GM21390 (cell line): ENCODE data around the gene TEX53.

ENCODE experiments used
- ATAC-seq: cut with Tn5 transposase; IDR thresholded peaks from one replicate; pipeline ENCODE4 v1.9.1; 2021; ENCODE audit not compliant: unreplicated experiment

Gene TEX53

DNA sequence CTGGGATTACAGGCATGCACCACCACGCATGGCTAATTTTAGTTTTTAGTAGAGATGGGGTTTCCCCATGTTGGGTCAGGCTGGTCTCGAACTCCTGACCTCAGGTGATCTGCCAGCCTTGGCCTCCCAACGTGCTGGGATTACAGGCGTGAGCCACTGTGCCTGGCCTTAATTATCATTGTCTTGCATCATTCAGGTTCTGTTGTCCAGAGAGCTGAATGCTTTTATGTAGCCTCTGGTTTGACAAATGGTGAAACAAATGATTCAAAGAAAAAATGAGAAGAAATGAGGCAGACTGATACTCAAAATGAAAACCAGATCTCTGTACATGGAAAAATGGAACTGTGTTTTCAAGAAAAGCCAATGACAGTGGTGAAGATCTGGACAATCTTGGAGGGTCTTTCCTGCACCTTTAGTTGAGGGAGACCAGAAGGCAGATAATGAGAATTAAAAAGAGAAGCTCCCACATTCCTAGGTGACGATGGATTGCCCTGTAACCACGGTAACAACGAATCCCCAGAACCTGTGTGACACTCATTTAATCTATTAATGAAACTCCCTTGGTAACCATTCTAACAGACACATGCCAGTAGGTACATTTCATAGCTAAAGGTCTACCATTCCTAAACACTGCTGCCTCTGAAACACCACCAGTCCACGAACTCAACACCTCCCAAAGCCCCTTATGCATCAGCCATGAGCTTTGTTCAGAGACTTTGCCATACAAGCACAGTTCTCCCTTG, 22.8 kb upstream of the TEX53 start:
- ATAC-seq = no peak

DNA sequence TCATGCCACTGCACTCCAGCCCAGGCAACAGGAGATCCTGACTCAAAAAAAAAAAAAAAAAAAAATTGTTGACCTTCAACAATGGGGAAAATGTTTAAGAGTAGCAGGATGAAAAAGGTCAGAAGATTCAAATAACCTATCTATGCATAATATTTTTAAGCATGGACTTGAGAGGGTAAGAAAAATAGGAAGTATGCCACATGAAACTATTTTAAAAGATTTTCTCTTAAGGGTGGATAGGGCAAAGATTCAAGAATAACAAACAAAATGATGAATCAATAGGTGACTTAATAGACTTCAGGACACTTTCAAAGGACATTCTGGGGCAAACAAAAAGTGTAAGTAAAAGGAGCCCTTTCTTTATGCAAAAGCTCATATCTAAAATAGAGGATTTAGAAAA, 21.2 kb upstream of the TEX53 start:
- ATAC-seq = no peak

DNA sequence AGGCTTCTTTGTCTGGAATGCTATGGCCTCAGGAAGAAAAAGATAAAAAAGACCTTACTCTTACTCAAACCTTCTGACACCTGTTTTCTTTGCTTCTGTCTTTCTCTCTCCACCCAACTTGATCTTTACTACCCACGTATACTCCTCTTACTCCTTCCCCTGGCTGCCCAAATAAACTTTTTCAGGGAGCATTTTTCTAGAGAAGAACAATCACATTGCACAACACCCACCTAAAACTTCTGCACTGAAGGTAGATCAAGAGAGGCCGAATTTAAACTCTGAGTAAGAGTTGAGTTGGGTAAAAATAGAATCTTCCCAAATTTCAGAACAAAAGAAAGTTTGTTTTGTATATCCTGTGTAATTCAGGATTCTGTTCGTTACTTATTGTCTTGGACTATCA, 20.5 kb upstream of the TEX53 start:
- no peak for ATAC-seq

DNA sequence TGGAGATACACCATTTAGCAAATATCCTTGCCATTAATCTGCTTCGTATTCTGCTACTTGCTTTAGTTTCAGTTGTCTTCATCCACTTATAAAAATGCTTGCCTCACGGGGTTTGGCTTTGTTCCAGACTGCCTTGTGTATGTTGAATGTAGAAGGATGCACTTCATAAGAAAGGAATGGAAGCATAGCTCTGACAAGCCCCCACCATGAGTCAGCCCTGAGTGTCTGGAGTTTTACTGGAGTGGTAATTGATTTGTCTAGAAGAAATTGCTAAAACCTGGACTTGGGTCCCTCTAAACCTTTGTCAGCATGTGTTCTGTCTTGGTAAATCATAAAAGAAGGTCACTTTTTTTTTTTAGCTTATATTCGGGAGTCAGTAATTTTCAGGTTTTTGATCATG, 19.8 kb upstream of the TEX53 start:
- no peak for ATAC-seq

DNA sequence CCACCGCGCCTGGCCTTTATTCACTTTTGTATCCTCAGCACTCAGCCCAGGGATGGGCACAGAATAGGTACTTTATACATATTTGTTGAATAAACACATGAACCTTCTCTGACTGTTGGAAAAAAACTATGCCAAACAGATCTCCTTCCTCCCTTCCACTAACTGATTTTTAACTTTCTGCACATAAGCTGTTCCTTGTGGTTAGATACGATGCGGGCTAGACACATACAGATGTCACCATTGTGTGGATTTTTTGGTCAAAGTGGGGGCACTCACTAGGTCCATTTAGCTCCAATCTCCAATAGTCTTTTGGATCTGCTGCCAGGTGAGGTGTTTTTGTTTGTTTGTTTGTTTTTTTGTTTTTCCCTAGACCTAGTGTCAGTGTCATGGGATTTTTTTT, 19.3 kb upstream of the TEX53 start:
- ATAC-seq = no peak

DNA sequence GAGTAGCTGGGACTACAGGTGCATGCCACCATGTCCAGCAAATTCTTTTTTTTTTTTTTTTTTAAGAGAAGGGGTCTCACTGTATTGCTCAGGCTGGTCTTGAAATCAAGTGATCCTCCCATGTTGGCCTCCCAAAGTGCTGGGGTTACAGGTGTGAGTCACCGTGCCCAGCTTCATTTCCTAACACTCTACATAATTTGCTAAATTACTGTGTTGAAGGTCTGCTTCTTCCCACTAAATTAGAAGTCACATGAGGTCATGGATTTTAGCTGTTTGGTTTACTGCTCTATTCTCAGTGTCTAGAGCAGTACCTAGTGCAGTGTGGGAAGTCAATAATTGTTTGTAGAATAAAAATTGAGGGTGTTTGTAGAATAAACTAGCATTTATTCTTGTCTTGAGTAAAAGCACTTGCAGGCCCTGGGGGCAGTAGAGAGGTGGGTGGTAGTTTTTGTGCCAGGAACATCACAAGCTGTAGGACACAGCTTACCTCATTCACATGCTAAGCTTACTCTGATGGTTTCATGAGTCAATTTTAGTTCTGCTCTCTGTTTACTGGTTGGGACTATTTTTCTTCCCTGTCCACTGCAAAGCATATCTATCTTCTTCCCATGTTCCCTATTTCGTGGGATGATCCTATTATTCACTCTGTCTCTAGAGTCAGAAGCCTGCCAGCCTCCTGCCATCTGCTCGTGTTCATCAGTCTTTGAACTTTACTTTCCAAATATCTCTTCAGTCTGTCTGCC, 17.4 kb upstream of the TEX53 start:
- ATAC-seq = no peak

DNA sequence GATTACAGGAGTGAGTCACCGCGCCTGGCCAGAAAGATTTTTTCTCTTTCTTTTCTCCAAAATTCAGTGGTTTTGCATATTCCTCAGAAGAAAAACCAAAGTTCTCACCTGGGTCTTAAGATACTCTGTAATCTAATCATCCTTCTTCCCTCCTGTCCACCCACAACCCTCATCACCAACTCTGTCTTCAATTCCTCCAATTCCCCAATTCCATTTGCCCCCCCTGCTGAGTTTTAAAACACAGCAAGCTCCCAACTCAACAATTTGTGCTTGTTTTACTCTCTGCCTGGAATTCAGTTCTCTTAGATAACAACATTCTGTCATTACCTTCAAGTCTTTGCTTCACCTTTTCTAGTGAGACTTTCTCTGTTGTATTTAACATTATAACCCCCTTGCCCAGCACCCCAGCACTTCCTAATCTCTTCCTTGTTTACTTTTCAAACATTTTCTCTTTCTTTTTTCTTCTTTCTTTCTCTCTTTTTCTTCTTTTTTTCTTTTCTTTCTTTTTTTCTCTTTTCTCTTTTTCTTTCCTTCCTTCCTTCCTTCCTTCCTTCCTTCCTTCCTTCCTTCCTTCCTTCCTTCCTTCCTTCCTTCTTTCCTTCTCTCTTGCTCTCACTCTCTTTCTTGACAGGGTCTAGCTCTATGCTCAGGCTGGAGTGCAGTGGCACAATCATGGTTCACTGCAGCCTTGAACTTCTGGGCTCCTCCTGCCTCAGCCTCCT, 16.6 kb upstream of the TEX53 start:
- ATAC-seq = no peak

DNA sequence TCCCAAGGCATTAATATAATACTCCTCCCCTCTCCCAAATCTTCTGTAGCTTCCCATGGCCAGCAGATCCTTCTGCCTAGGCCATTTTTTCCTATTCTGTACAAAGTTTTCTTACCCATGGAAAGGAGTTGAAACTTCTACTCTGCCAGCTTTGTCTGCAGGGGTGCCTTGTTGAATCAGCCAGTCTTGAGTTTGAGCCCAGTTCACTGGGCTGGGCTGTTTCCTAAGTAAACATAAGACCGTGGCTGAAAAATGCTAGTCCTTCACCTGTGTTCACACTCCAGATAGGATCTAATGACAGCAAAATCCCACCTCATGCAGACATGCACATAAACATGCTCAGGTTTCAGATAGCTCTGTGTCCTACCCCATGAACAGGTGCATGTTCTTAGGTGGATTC, 14.0 kb upstream of the TEX53 start:
- ATAC-seq = no peak

DNA sequence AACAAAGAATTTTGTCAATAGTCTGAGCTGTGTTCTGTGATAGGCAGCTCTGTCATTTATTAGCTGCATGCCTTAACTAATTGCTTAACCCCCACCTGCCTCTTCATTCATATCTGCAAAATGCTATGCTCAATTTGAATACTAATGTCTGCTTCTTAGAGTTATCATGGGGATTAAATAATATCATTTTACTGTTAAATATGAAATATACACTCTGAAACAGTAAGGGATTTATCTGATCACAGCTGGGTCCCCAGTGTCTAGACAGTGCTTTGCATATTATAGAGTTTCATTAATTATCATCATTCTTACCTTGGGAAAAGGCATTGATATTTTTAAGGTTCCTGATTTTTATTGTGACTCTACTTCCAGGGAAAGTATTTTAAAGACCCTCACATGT, 12.4 kb upstream of the TEX53 start:
- no peak for ATAC-seq

DNA sequence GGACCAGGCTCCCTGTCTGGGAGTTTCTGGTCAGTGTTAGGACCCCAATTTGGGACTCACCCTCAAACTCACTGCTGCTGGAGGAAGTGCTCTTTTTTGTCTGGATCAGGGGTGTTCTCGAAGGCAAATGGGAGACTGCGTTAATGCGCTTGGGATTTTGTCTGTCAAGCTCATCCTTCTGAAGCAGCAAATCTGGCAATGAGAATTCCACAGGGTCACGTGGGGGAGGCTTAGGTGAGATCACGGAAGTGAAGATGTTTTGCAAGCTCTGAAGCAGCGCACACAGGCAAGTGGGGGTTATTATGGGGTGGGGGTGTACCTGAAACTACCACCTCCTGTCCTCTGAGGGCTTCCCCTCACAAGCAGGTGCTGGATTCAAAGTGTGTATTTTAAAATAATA, 10.5 kb upstream of the TEX53 start:
- ATAC-seq = no peak

DNA sequence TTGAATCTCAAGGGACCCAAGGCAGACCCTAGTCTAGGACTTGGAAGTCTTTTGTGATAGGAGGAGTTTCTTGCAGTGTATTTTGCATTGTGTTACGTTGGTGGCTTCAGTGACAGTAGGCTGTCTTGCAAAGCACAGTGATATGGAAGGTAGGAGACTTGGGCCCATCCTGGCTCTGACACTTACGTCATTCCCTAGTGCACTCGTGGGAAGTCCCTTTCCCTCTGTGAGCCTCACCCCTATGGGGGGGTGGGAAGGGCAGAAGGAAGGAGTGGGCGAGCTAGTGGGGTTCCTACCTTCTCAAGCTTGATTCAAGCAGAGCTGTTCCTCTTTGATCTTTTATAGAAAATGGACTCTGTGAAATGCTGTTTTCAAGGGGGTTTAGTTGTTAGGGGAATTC, 9.2 kb upstream of the TEX53 start:
- ATAC-seq = no peak

DNA sequence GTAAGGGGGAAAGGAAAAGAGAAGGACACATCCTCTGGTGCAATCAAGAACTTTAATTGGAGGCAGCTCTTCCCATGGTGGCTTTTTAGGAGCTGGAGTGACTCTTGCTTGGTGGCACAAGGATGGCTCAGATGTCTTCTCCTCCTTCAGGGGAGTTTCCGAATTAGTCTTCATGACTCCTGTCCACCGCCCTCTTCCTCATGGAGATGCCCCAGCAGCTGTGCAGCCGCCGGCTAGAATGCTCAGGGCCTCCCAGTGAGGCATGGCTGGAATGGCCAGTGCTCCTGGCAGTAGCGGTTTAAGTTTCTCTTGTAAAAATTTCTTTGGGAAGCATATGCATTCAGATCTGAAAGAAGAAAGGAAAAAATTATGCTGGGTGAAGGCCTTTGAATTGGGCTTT, 8.8 kb upstream of the TEX53 start:
- no peak for ATAC-seq

DNA sequence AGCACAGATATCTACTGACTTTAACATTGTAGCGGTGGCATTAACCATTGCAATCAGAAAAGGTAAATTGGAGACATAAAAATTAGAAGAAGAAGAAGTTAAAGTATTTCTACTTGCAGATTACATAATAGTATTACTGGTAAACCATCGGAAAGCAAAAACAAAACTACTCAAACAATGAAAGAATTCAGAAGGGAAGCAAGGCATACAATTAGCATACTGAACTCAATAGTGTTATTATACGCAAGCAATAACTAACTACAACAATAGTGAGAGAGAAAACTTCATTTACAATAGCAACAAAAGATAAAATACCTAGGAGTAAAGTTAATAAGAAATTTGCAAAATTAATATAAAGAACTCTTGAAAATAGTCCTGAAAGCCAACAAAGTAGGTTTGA, 6.6 kb upstream of the TEX53 start:
- no peak for ATAC-seq

DNA sequence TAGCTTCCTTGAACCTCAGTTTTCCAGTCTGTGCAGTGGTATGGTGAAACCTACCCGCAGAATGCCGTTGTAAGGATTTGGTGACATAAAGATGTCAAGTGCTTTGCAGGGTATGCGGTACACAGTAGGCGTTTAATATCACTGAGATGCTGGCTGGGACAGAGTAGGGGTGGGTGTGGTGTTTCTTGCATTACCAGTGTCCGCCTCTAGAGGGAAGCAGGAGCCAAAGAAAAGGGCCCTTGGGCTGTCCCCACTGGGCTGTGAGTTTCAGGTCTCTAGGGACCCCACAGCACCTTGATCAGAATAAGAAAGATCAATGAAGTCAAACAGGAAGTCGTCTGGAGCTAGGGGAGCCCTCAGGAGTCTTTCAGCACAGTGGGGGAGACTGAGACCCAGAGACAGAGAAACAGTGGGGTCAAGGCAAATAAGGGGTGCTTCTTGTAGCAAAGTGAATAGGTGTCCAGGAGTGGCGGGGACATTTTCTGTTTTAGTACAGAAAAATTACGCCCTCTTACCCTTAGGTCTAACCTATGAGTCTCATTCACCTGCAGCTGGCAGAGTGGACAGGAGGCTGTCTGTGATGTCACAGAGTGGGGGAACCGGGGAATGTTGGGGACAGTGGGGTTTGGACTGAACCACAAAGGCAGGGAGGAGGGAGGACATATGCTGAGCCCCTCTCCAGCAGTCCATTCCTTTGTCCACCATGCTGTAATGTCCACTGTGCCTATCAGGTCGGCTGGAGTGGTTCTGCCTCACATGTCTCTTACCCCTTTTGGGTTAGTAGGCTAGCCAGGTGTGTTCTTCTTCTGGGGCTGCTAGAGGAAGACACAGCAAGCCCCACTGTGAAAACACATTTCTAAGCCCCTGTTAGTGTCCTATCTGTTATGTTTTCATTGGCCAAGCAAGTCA, 4.7 kb upstream of the TEX53 start:
- peak; percentile 76 for ATAC-seq

DNA sequence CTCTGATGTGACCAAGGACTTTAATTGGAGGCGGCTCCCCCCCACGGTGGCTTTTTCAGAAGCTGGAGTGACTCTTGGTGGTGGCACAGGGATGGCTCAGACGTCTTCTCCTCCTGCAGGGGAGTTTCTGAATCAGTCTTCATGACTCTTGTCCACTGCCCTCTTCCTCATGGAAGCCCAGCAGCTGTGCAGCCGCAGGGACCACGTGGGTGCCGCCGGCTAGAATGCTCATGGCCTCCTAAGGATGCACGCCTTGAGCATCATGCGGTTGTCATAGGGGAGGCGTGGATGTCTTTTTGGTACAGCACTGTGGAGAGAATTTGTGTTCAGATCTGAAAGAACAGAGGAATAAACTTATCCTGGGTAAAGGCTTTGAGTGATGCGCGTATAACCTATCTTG, 1.3 kb downstream of the TEX53 start:
- no peak for ATAC-seq

DNA sequence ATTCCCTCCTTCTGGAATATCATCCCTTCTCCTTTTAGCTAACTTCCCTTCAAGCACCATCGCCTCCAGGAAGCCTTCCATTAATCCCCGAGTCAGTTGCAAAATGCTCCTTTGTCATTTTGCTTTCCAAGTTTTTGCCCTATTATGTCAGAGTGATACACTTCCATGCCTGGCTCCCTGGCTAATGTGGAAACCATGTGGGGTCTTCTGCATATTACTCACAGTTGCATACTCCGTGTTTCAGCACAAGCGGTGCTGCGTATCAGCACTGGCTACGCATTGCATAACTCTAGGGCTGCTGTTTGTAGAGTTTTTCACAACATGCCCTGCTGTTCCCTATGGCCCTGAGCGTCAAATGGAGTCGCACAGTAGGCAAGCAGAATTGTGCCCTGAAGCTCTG, 1.9 kb downstream of the TEX53 start:
- ATAC-seq = no peak

DNA sequence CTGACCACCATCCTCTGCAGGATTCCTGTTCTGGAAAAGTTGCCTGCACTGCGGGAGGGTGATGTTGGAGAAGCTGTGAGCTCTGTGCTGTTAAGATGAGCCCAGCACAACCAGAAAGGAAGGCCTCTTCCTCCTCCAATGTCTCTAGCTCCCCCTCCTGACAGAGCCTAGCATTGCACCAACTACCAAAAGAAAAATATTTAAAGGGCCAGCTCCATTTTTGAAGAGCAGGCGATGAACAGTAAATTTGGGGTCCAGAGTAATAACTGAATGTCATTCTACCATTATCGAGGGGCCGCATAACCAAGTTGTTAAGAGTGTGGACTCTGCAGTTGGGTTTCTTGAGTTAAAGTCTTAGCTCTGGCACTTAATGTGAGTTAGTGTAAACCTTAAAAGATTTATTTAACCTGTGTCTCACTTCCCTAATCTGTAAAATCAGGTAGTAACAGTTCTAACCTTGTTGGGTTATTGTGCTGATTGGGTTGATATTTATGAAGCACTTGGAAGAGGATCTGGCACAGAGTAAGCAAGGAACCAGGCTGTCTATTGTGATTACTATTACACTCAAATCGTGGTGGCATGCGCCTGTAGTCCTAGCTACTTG, 3.9 kb downstream of the TEX53 start:
- peak; percentile 76 for ATAC-seq

DNA sequence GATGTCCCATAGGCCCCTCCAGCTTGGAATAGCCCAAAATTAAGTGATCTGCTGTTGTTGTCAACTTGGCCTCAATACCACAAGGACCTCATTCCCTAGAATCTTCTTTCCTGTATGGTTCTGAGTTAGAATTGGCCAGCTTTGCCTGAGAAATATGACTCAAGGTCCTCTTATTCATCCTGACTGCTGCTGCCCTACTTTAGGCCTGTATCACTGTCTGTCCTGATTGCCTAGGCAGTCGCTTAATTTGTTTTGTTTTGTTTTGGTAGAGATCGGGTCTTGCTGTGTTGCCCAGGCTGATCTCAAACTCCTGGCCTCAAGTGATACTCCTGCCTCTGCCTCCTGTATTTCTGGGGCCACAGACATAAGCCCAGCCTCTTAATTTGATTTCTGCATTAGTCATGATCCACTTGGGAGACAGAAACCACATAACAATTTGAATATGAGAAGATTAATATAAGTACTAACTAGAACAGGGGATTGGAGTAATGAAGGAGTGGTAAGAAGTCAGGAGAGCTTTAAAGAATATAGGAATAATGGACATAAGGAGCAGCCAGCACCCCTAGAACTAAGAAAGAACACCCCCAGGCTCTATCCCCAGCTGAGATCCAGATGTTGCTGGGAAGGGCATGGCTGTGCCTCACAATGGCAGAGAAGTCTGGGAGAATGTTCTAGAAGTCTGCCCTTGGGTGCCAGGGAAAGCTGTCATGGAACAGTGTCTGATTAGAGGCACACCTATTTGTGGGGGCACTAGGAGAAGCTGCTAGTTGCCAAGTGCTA, 4.6 kb downstream of the TEX53 start:
- ATAC-seq = peak; percentile 23

DNA sequence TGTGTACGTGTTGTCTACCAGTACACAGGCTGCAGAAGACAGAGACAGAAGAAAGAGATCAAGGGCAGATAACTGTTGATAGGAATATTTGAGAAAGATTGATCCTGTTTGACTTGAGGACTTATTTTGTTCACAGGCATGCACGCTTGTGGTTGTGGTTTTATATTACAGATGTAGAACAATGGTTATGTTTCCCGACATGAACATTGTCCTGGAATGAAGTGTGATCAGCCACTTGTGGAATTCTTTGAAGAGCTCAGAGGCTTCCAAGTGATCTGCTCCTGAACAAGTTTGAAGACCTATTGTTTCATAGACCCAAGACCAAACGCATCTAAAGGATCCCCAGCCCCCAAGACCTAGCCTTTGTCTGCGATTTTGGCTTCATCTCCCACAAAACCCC, 13.7 kb downstream of the TEX53 start:
- no peak for ATAC-seq

DNA sequence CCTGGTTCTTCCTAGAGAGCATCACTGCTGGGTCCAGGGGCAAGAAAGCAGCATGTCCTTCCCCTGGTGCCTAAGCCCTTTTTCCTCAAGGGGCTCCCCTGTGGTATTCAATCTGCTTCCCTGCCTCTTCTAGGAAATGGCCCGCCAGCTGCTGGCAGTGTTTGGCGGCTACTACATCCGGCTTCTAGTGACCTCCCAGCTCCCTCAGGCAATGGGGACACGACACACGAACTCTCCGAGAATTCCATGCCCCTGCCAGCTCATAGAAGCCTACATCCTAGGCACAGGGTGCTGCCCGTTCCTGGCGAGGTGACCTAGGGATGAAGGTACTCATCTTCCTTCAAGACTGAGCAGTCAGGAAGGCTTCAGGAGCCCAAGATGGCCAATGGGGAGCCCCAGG, 14.6 kb downstream of the TEX53 start:
- no peak for ATAC-seq
